COLO668 (cell line): ENCODE data around the gene FOXN1.
"Not testable (repeated sequence)": the region's sequence is repeated elsewhere in the genome, so short reads cannot be mapped to it uniquely, and the experiment has no call there.

Experiments
- DNase-seq: peaks from one replicate; lab custom pipeline; 2025; ENCODE audit not compliant: unreplicated experiment; lab: John Stamatoyannopoulos, UW

Gene FOXN1

DNA sequence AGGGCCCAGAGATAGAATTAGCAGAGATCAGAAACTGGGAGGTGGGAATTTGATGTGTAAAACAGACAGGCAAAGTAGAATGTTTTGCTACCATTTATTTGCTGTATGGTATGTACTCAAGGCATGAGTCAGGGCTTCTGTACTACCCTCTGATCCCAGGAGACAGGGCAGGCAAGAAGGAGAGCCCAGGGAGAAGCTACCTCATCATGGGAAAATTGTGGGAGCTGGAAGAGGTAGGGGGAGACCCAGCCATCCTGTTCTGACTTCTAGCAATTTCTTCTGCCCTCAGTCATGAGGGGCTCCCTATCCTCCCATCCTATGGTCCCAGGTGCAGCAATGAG lies 66.9 kb downstream of the FOXN1 start:
- no peak for DNase-seq

GRCh38 chr17:28573521-28573920 lies 67.4 kb downstream of the FOXN1 start:
- no peak for DNase-seq

GRCh38 chr17:28573966-28574480 lies 67.9 kb downstream of the FOXN1 start:
- DNase-seq = no peak

DNA sequence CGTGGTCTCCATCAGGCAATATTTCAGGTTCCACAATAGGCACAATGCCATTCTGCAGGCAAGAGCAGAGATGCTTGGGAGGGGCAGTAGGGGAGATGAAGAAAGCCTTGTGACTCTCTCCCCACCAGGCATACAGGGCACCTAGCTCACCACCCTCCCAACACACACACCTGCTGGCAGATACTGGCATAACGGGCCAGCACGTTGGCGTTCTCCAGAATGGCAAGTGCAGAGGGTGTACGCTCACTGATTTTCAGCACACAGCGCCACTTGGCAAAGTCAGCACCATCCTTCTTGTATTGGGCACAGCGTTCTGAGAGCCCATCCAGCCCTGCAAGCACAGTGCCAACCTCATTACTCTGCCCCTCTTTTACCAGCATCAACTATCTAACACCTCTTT lies 68.4 kb downstream of the FOXN1 start:
- peak; percentile 1 for DNase-seq

GRCh38 chr17:28575126-28575795 lies 69.1 kb downstream of the FOXN1 start:
- DNase-seq = no peak

- not testable (repeated sequence) for DNase-seq
Observed at GRCh38 chr17:28576016-28576415, 69.9 kb downstream of the FOXN1 start.

DNA sequence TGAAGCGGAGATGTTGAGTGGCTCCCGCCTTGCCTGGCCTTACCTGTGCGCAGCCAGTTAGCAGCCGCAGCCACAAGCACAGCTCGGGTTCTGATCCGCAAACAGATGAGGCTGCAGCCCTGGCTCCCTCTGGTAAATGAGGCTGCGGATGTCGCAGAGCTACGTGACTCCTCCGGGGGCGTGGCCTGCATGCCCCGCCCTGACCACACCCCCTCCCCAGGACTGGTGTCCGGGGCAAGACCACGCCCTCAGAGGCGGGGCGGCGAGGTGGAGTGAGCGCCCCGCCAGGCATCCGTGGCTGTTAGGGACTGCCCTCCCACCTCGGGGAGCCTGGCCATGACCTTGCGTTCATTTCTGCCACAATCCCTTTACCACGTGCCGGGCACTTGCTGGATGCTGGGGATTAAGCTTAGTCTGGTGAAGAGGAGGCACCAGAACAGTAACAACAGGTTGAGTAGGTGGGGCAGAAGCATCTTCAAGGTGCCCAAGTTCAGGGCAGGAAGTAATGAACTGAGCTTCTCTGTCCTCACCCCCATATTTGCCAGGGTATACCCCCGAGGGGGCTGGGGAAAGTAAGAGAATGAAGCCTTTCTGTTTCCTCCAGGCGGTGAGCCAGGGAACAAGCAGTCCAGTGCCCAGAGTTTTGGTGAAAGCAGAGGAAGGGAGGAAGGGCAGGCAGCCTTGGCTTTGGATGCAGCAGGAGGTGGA lies 70.8 kb downstream of the FOXN1 start, which contains the start of gene ALDOC:
TSS of gene ALDOC (minus strand) at position 138 of the 708 bp plus-strand sequence. CDS start 1,363 bp downstream, outside the sequence.
- peak; percentile 95 for DNase-seq

- DNase-seq = no peak
Observed at GRCh38 chr17:28577466-28577824, 71.3 kb downstream of the FOXN1 start.

- no peak for DNase-seq
Observed at GRCh38 chr17:28578246-28579195, 72.4 kb downstream of the FOXN1 start.

GRCh38 chr17:28579526-28579925 lies 73.4 kb downstream of the FOXN1 start:
- DNase-seq = no peak

GRCh38 chr17:28580959-28581358 lies 74.8 kb downstream of the FOXN1 start:
- no peak for DNase-seq

DNA sequence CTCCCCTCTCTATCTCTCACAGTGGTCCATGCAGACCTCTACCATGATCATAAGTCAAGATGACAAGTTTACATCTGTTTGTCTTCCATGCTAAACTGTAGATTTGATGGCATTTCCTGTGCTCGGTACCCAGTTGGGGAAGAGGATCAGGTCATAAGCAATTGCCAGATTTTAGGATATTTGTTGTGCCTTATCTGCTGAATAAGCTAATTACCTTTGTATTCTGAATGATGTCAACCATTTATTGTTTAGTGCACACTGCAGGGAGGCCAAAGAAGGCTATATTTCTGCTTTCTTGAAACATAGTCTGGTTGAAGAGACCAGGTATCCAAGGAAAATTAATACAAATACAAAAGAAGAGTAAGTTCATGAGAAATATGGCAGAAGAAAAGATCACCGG lies 76.4 kb downstream of the FOXN1 start:
- DNase-seq = no peak

DNA sequence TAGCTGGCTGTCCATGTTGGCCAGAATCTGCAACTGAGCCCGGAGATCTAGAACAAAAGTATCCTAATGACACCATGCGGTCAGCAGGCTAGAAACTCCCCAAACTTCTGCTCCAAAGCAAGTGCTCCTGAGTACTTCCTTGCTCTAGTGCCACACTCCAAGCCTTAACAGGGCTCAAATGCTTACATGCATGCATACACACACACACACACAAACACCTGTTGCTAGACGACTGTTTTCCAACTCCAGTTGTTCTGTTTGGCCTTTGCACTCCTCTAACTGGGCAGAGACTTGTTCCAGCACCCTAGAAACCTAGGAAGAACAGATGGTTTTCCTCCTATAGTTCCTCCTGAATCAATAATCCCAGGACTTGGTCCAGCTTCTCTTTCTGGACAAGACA lies 78.3 kb downstream of the FOXN1 start:
- no peak for DNase-seq

GRCh38 chr17:28585851-28586250 lies 79.7 kb downstream of the FOXN1 start:
- DNase-seq = no peak
